ENCODE results near the gene CXCL9.
"Not testable (repeated sequence)": the region's sequence is repeated elsewhere in the genome, so short reads cannot be mapped to it uniquely, and the experiment has no call there.

CXCL9 gene

DNA sequence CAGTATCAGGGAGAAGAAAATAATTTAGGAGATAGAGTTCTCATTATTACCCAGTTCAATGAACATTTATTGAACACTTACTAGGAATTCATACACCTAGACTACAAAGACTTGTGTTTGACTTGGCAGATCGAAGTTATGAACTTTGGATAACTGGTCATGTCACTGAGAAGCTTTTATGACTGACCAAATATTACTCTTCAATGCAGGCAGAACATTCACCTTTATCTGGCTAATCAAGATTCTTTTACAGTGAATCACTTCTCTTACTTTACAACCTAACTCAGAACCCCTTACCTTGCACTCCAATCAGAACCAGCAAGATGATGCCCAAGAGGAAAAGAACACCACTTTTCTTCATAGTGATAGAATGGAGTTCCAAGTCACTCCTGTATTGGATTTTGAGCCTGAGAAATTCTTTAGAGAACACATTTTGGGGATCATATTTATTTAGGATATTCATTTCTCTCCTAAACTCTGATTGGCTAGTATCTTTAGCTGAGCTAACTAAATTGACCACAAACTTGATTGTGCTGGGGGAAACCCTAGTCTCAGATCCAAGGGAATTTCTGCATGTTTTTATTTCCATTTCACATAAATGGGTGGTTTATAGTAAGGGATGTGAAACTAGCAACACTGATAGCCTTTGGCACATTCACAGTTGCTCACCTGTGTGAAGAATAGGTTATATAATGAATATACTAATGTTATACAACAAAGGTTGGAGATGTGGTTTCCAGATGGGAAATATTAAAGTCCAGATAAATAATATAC is at the start of gene CXCL9:
CXCL9 (minus strand) TSS at position 421 of the 774 bp plus-strand sequence; CDS start at position 361, 60 bp downstream.
- DNase-seq: no peak

DNA sequence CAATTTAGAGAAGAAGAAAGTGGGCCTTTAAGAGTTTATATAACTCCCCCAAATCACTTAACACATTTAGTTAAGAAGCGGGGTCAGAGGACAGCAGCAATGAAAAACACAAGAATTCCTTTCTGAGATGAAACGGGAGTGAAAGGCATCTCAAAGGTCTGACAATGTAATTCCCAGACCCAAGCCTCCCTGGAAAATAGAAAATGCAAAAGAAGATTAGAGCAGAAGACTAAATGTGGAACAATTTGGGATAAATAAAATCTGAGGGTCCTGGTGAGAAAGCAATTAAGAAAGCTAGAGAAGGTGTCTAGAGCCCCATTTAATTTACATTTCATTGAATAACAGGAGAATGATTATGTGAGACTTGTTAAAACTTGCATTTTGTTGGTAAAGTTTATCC is 48.1 kb upstream of the CXCL9 start:
- no peak for DNase-seq

DNA sequence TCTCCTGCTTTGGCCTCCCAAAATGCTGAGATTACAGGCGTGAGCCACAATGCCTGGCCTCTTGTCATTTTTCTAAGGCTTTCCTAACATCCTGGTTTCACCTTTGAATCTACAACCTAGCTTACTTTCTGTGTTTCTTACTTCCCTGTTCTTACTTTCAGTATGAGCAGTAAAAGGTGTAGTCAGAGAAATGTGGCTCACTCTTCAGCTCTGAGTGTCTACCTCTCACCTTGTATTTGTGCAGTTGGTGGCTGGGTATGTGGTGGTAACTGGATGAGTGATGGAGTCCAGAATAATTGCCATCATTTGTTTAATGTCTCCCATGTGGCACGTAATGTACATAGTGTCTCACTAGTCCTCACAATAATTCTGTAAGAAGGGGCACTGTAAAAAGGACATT is 47.7 kb upstream of the CXCL9 start:
- peak; percentile 65 to 69 for DNase-seq

DNA sequence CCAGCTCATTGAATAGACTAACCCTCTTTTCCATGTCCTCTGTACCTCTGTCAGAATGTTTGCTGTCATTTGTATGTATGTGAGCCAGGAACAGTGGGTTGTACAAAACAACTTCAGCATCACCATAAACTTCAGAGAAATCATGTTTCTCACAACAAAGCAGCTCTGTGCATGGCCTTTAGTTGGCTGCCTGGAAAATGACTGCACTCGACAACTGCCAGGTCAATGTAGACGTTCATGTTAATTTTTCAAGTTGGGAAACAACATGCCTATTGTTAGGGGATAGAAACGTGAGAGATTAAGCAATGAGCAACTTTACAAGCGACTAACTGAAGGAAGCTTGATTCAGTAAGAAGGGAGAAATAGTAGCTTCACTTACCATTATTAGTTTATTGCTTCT is 46.4 kb upstream of the CXCL9 start:
- DNase-seq: peak; percentile 73 to 87

DNA sequence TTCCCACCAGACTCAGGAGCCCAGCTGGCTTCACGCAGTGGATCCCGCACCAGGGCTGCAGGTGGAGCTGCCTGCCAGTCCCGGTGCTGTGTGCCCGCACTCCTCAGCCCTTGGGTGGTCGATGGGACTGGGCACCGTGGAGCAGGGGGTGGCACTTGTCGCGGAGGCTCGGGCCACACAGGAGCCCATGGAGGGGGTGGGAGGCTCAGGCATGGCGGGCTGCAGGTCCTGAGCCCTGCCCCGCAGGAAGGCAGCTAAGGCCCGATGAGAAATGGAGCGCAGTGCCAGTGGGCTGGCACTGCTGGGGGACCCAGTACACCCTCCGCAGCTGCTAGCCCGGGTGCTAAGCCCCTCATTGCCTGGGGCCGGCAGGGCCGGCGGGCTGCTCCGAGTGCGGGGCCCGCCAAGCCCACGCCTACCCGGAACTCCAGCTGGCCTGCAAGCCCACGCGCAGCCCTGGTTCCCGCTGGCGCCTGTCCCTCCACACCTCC is 43.3 kb upstream of the CXCL9 start:
- not testable (repeated sequence) for DNase-seq

DNA sequence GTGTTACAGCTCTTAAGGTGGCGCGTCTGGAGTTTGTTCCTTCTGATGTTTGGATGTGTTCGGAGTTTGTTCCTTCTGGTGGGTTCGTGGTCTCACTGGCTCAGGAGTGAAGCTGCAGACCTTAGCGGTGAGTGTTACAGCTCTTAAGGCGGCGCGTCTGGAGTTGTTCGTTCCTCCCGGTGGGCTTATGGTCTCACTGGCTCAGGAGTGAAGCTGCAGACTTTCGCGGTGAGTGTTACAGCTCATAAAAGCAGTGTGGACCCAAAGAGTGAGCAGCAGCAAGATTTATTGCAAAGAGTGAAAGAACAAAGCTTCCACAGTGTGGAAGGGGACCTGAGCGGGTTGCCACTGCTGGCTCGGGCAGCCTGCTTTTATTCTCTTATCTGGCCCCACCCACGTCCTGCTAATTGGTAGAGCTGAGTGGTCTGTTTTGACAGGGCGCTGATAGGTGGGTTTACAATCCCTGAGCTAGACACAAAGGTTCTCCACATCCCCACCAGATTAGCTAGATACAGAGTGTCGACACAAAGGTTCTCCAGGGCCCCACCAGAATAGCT is 42.6 kb upstream of the CXCL9 start:
- DNase-seq: not testable (repeated sequence)

DNA sequence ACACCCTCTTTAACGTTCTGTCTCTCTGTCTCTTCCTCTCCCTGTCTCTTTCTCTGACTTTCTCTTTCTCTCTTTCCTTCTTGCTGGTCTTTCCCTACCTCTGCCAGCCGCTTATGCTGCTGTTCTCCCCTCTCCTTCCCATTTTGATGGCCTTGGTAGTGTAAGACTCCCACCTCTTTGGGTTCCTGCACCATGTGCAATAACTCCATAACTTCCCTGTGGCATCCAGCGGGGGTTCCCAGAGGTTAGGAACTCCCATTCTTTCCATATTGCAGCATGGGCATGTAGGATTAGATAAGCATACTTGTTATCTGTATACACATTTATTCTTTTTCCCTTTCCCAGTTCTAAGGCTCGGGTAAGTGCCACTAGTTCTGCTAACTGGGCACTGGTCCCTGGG is 37.4 kb upstream of the CXCL9 start:
- not testable (repeated sequence) for DNase-seq

DNA sequence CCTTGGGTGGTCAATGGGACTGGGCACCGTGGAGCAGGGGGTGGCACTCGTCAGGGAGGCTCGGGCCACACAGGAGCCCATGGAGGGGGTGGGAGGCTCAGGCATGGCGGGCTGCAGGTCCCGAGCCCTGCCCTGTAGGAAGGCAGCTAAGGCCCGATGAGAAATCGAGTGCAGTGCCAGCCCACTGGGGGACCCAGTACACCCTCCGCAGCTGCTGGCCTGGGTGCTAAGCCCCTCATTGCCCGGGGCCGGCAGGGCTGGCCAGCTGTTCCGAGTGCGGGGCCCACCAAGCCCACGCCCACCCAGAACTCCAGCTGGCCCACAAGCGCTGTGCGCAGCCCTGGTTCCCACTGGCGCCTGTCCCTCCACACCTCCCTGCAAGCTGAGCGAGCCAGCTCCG is 36.0 kb upstream of the CXCL9 start:
- not testable (repeated sequence) for DNase-seq

DNA sequence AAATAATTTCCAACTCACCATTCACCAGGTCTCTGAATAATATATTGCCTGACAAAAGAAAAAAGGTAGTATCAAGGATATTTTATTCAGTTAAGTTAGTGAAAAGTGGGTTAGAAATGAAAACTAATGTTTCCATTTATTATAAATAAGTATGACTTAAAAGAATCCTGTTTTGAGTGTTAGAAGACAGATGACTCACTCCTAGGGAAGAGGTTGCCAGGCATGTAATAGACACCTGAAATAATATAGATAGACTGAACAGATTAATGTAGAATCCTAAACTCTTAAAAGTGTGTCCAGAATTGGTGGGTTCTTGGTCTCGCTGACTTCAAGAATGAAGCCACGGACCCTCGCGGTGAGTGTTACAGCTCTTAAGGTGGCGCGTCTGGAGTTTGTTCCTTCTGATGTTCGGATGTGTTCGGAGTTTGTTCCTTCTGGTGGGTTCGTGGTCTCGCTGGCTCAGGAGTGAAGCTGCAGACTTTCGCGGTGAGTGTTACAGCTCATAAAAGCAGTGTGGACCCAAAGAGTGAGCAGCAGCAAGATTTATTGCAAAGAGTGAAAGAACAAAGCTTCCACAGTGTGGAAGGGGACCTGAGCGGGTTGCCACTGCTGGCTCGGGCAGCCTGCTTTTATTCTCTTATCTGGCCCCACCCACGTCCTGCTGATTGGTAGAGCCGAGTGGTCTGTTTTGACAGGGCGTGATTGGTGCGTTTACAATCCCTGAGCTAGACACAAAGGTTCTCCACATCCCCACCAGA is 35.1 kb upstream of the CXCL9 start:
- DNase-seq: not testable (repeated sequence)

DNA sequence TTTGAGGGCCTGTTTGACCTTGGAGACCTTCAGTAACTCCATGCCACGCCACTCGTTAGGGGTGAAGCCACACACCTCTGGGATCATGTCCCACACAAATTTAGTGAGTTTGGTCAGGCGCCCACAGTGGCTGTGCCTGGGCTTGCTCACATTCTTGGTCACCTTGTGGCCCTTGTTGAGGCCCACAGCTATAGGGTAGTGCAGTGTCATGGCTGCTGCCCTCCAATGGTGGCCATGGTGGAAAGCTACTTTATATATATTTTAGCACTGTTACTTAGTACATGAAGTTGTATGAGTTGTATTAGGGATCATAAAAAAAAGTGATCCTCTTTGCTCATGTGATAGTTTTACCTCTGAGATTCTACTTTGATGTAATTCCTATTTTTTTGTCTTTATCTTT is 29.5 kb upstream of the CXCL9 start:
- DNase-seq: no peak

DNA sequence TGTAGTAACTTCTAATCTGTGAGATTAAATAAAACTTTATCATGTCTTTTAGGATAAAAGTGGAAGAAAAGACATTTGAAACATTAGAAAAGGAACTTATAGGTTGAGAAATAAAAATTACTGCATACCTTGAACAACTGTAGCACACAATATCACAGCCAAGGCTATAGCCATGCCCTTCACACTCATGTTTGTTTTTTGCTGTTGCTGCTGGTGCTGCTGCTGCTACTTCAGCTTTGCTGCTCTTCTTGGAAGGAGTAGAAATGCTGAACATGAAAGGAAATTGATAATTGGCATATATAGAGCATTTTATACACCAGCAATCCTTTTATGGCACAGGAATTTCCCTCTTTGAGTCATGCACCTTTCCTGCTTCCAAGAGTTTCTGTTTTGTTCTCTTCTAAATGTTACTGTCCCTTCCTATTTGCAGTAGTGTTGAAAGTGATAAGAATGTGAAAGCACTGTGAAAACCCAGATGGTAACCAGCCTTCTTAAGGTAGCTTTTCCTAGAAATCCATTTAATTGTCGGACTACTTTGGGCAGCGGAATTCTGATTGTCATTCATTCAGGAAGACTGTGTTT is 28.6 kb upstream of the CXCL9 start, which contains the start of gene CXCL11:
CXCL11 (minus strand) TSS at position 272 of the 582 bp plus-strand sequence; CDS start at position 189, 83 bp downstream.
- DNase-seq: no peak

DNA sequence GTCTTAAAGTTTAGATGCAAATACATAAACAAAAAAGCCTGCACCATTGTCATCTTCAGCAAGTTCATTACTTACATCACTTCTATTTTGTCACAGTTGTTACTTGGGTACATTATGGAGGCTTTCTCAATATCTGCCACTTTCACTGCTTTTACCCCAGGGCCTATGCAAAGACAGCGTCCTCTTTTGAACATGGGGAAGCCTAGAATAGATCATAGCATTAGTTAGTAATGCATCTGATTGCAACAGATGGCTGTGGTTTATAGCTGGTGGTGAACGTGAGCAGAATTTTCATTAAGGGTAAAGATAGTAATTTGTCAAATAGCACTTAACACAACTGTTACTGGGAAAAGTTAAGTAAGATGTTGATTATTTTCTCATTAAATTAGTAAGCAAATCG is 27.8 kb upstream of the CXCL9 start:
- no peak for DNase-seq

DNA sequence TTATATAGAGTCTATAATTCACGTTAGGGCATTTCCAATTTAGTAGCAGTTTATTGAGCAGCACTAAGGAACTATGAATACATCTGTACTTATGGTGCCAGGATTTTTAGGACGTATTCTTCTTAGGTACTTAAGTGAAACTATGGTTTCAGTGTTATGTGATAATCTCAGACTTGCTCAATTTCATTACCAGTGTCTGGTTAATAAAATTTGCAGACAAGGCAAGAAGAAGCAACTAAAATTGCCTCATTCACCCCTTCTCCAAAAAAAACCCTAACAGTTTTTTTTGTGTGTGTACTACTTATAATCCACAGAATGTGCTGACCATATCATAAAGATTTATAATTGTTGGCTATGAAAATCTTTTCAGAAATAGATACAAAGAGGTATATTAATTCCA is 22.0 kb upstream of the CXCL9 start:
- DNase-seq: no peak

DNA sequence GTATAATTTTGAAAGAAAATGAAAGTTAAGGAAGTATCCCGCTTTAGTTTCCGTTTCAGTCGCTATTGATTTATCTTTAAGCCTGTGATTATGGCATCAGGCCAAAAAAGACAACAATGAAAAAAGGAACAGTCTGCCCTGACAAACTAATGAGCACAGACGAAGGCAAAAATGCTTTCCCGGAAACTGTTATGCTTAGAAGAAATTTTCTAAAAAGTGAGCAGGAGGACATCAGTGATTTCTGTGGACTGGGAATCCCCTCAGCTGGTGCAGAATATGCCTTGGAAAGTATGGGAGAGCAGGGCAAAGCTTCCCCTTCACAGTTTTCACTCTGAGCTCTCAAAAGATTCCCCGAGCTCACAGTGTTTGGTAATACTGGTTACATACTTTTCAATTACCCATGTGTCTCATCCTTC is 21.0 kb upstream of the CXCL9 start:
- no peak for DNase-seq

DNA sequence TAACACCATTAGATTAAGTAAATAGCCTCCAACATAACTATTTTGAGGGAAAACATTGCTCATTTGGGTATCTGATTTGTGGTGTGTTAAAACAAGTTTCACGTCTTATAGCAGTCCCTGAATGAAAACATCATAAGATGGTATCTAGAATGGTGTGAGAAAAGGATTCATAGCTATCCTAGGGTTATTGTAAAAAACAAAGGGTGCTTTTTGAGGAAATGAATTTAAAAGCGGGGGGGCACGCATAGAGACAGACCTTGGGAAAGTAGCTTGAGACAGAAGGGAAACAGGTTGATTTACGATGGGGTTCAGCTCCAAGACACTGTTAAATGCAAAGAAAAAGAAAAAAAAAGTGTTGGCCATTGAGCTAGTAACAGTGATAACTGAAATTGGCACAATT is 16.8 kb upstream of the CXCL9 start:
- no peak for DNase-seq

DNA sequence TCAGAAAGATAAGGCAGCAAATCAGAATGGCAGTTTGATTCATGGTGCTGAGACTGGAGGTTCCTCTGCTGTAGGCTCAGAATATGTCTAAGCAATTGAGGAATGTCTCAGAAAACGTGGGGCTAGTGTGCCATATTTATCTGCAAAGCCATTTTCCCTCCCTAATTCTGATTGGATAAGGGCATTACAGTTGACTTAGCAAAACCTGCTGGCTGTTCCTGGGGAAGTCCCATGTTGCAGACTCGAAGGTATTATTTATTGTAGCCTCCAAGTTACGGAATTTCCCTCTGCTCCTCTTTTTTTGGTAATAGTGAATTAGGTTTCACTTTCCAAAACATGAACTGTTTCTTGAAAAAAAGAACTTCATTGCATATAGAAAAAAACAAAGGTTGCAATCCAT is 16.1 kb upstream of the CXCL9 start, which contains the start of gene CXCL10:
CXCL10 (minus strand) TSS at position 109 of the 400 bp plus-strand sequence; CDS start at position 43, 66 bp downstream.
- DNase-seq: no peak

DNA sequence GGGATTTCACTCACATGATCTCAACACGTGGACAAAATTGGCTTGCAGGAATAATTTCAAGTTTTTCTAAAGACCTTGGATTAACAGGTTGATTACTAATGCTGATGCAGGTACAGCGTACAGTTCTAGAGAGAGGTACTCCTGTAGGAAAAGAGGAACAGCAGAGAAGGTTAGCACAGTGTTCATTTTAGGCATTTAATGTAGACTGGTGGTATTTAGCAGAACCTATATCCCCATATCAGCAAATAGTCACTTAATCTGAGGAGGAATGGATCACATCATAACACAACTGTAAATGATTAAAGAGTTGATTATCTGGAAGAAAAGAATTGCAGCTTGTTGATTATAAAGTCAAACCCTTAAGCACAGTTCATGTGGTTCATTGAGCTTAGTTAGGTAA is 15.4 kb upstream of the CXCL9 start:
- DNase-seq: no peak

DNA sequence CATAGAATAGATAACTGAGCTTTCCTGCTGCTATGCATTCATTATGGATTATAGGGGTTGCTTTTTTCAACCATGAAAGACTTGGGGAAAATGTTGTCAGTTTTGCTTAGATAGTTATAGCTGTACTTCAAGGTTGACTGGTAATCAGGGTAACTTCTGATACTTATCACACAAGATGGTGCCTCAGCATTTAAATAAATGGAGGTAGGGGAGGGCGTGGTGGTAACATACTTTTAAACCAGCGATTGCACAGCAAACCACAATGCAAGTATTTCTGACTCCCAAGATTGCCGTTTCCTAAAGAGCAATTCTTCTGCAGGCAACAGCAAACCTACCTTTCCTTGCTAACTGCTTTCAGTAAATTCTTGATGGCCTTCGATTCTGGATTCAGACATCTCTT is 14.7 kb upstream of the CXCL9 start:
- DNase-seq: no peak

DNA sequence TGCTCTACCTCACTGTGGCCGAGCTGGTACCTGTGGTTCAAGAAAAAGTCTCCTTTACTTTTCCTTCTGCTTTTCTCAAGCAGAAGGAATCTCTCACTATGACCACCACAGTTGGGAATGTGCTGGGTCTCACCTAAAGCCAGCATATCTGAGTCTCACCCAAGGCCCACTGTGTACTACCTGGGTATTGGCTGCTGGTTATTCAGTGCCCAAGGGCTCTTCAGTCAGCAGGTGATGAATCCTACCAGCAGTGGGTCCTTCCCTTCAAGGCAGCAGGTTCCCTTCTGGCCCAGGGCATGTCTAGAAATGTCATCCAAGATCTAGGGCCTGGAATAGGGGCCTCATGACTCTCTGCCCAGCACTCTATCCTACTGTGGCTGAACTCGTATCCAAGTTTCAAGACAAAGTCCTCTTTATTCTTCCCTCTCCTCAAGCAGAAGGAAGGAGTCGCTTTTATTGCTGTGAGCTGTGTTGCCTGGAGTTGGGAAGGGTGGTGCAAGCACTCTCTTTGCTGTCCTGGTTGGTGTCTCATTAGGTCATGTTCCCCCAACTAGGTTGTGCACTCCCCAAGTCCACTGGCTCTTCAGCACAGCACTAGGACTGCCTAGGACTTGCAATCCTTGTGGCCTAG is 9.9 kb upstream of the CXCL9 start:
- DNase-seq: no peak

DNA sequence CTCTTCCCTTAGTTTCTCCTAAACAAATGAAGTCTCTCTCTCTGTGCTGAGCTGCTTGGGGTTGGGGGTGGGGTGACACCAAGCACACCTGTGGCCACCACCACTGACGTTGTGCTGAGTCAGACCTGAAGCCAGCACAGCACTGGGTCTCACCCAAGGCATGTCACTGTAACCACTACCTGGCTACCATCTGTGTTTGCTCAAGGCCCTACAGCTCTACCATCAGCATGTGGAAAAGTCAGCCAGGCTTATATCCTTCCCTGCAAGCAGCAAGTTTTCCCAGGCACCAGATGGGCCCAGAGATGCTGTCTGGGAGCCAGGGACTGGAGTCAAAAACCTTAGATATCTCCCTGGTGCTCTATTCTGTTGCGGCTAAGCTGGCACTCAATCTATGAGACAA is 9.1 kb upstream of the CXCL9 start:
- no peak for DNase-seq

DNA sequence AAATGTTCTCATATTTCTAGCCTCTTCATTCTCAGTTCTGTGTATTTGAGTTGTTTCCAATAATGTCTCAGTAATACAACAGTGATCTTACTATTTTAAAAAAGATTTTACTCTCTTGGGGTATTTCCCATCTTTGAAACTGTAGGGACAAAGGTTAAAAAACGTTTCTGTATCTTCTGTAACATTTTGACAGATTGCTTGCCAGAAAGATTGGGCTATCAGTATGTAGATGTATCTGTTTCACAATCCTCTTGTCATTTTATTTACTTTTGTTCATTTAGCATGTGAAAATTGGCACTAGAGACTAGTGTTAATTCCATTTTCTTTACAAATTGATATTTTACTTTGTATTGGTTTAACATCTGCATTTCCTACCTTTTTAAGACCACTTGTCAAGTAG is 6.2 kb upstream of the CXCL9 start:
- no peak for DNase-seq

DNA sequence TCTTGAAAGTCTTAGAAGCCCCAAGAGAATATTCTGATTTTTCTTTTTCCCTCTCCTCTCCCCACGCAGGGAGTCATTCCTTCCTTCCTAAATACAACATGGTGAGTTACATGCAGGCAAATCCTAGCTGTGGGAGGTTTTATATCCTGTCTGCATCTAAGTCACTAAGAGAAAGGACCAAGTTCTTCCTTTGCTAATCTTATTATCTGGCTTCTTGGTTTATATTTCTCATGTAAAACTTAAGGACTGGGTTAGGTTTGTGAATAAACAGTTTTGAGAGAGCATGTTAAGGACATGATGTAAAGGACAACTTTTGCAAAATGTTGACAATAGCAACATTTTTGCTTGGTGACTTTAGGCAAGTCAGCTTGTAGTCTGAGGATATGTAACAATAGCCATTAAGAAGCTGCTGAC is 5.1 kb upstream of the CXCL9 start:
- no peak for DNase-seq
